PC-3 (cell line): ENCODE data around the gene RABAC1. TPM values are rescaled to one million over a fixed set of nuclear protein-coding genes. Genes with fewer than 3 reads are reported as not detected.

Experiments
- ATAC-seq: fragments of 200-7000 bp; cut with Tn5 transposase; 2 replicates; pipeline ENCODE4 v1.9.1; 2020; ENCODE audit warnings: mild to moderate bottlenecking, moderate library complexity
- BruUV-seq: library from RNA; stranded (reverse); fragments of 400-500 nt; replicated peaks from 2 replicates; lab custom pipeline; 2021; lab: Mats Ljungman, UMichigan
- CTCF ChIA-PET: fragments of 300-600 bp; sonication (Branson Sonifier 250); formaldehyde crosslinking; loops from one replicate; lab custom pipeline; 2022; ENCODE audit warnings: antibody characterized with exemption; lab: Charles Lee
- POLR2A ChIA-PET: fragments of 300-600 bp; sonication (Branson Sonifier 250); formaldehyde crosslinking; loops from one replicate; lab custom pipeline; 2022; ENCODE audit warnings: antibody characterized with exemption; ENCODE audit not compliant: unreplicated experiment; lab: Charles Lee
- DNase-seq: peaks from one replicate; pipeline ENCODE4 v3.0.0-alpha.2; 2015
- H2AFZ ChIP-seq: fragments of 300-600 bp; sonication (generic); 2 replicates; pipeline ENCODE4 v1.6.0; 2016; ENCODE audit warnings: antibody characterized with exemption, low read length
- H3F3A ChIP-seq: fragments of 300-600 bp; sonication (generic); one replicate; pipeline ENCODE4 v1.6.0; 2017; ENCODE audit warnings: antibody characterized with exemption, low read length, control low read depth, mild to moderate bottlenecking; ENCODE audit not compliant: unreplicated experiment
- H3K27ac ChIP-seq: fragments of 300-600 bp; sonication (generic); 2 replicates; pipeline ENCODE4 v1.5.1; 2016; ENCODE audit warnings: mild to moderate bottlenecking, low read length
- H3K27me3 ChIP-seq: fragments of 300-600 bp; sonication (generic); 2 replicates; pipeline ENCODE4 v1.6.1; 2016; ENCODE audit warnings: low read length, mixed read lengths
- H3K36me3 ChIP-seq: fragments of 300-600 bp; sonication (generic); 2 replicates; pipeline ENCODE4 v1.6.1; 2016; ENCODE audit warnings: low read depth, mixed run types, low read length, mixed read lengths
- H3K4me1 ChIP-seq: fragments of 300-600 bp; sonication (generic); 2 replicates; pipeline ENCODE4 v1.5.1; 2016; ENCODE audit warnings: low read length; ENCODE audit not compliant: insufficient read depth
- H3K4me2 ChIP-seq: fragments of 300-600 bp; sonication (generic); 2 replicates; pipeline ENCODE4 v1.6.0; 2016; ENCODE audit warnings: low read length
- H3K4me3 ChIP-seq: fragments of 300-600 bp; sonication (generic); 2 replicates; pipeline ENCODE4 v1.5.1; 2016; ENCODE audit warnings: mild to moderate bottlenecking, low read length, mixed read lengths
- H3K79me2 ChIP-seq: fragments of 300-600 bp; sonication (generic); 2 replicates; pipeline ENCODE4 v1.6.1; 2017; ENCODE audit warnings: low read length, mixed read lengths
- H3K9ac ChIP-seq: fragments of 300-600 bp; sonication (generic); 2 replicates; pipeline ENCODE4 v1.6.0; 2016; ENCODE audit warnings: mild to moderate bottlenecking, low read length
- H3K9me2 ChIP-seq: fragments of 300-600 bp; sonication (generic); replicated peaks from 2 replicates; pipeline ENCODE4 v1.6.1; 2016; ENCODE audit warnings: mixed run types, low read length, mixed read lengths
- H3K9me3 ChIP-seq: fragments of 300-600 bp; sonication (generic); 2 replicates; pipeline ENCODE4 v1.6.1; 2016; ENCODE audit warnings: low read length, mixed read lengths
- H4K20me1 ChIP-seq: fragments of 300-600 bp; sonication (generic); 2 replicates; pipeline ENCODE4 v1.6.1; 2016; ENCODE audit warnings: low read length, mixed read lengths
- EZH2 ChIP-seq: fragments of 300-600 bp; sonication (generic); IDR thresholded peaks from one replicate; pipeline ENCODE4 v1.6.1; 2017; ENCODE audit warnings: antibody characterized with exemption, mild to moderate bottlenecking, low read length; ENCODE audit not compliant: unreplicated experiment
- EZH2phosphoT487 ChIP-seq: fragments of 300-600 bp; sonication (generic); IDR thresholded peaks from 2 replicates; pipeline ENCODE4 v1.6.1; 2018; ENCODE audit warnings: mild to moderate bottlenecking, antibody characterized with exemption, low read length, borderline replicate concordance
- intact Hi-C: fragments of 100-400 bp; cut with micrococcal nuclease; formaldehyde crosslinking; loops from 2 replicates; pipeline ENCODE4 v1.9.0; 2023
- total RNA-seq: library from RNA; depleted of rRNA; stranded (reverse); fragments of >200 nt; gene quantifications from 2 replicates; pipeline ENCODE4 v1.2.3, GENCODE V29; 2014
- TF ChIP-seq, protein P1 (sequence below): fragments of 300-600 bp; sonication (generic); conservative IDR thresholded peaks from 2 replicates; pipeline ENCODE4 v1.5.1; 2017; ENCODE audit warnings: antibody characterized with exemption, low read depth, mild to moderate bottlenecking, low read length

The RABAC1 gene
- total RNA-seq, 1 experiment from 2014 or later: 158 TPM

DNA sequence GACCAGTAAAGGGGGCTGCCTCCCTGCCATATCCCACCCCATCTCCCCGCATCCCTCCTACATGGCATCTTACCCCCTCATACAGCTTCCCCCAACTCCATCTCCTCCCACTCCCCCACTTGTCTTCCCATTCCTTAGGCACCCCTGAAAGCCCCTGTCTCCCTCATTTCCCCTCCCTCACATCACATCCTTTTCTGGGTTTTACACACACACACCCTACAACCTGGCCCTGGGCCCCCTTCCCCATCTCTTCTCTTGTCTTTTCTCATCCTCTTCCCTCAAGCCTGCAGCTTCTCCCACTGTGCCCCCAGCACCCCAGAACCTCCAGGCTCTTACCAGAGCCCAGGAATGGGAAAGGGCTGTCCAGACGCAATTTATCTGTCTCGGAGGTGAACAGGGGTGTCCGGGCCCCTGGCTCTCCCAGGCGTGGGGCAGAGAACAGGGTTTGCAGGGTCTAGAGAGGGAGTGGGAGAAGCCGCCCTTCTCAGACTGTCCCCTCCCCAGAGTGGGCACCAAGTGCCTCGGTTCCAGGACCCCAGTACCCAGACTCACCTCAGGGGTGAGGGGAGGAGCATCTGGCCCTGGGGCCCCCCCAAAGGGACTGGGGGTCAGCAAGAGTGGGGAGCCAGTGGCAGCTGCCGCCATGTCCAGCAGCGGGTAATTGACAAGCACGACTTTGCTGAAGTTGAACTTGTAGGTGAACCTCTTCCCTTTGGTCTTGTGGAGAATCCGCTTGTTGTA lies 50.2 kb downstream of the RABAC1 start:
- Histone ChIP-seq H2AFZ (no peak overlapping the region), H3K27ac (no peak overlapping the region), H3K79me2 (no peaks in the 10 kb centered on the region), H3K9me2 (no peaks in the 10 kb centered on the region), H3K9ac (no peak overlapping the region), H3K9me3 (no peaks in the 10 kb centered on the region), H3K36me3 (peaks cover 7% of the 10 kb centered on the region; the same call in 1 of the 2 replicates), H3F3A (no peaks in the 10 kb centered on the region), H3K4me3 (no peak overlapping the region), H3K27me3 (peaks cover 18% of the 10 kb centered on the region), H3K4me2 (no peak overlapping the region), H3K4me1 (peaks cover 11% of the 10 kb centered on the region), H4K20me1 (no peaks in the 10 kb centered on the region)
- intact Hi-C loops: no loop called here
- no TSS peak for BruUV-seq
- DNase-seq (no peak), ATAC-seq (no peak)
- CTCF ChIA-PET: no interaction called here
- POLR2A ChIA-PET: no interaction called here
- TF ChIP-seq EZH2phosphoT487: no peak
- TF ChIP-seq EZH2: no peak
- TF ChIP-seq, protein P1, sequence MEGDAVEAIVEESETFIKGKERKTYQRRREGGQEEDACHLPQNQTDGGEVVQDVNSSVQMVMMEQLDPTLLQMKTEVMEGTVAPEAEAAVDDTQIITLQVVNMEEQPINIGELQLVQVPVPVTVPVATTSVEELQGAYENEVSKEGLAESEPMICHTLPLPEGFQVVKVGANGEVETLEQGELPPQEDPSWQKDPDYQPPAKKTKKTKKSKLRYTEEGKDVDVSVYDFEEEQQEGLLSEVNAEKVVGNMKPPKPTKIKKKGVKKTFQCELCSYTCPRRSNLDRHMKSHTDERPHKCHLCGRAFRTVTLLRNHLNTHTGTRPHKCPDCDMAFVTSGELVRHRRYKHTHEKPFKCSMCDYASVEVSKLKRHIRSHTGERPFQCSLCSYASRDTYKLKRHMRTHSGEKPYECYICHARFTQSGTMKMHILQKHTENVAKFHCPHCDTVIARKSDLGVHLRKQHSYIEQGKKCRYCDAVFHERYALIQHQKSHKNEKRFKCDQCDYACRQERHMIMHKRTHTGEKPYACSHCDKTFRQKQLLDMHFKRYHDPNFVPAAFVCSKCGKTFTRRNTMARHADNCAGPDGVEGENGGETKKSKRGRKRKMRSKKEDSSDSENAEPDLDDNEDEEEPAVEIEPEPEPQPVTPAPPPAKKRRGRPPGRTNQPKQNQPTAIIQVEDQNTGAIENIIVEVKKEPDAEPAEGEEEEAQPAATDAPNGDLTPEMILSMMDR: no peak

DNA sequence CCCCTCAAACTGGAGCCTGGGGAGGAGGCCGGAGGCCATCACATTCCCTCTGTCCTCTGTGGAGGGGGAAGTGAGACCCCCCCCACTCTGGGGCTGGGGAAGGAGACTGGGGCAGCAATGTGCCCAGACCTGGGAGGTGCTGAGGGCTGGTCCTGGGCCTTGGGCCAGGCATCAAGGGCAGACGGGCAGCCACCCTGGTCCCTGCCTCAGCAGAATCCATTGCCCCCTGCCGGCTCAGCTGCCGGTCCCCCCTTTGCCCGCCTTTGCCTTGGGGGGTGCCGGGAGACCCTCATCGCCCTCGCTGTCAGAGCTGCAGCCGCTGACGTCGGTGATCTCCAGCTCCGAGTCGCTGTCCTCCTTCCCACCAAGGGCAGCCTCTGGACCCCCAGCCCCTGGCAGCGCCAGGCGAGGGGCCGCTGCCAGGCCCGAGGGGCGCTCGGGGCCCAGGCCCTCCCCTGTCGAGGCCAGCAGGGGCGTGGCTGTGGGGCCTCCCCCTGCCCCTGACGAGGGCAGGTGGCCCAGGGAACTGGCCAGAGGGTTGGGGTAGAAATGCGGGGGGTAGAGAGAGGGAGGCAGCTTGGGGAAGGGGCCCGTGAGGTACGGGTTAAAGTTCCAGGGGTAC lies 51.0 kb downstream of the RABAC1 start:
- intact Hi-C loops: no loop called here
- BruUV-seq: no TSS peak

More for the DNA sequence above, 51.0 kb downstream of the RABAC1 start:
- Histone ChIP-seq H3K27me3 (peaks cover 11% of the 10 kb centered on the region), H4K20me1 (no peaks in the 10 kb centered on the region), H3K4me2 (no peak overlapping the region), H3K36me3 (peaks cover 12% of the 10 kb centered on the region; the same call in 1 of the 2 replicates), H3K4me3 (no peak overlapping the region), H3K27ac (no peak overlapping the region), H3K9me2 (no peaks in the 10 kb centered on the region), H3F3A (no peaks in the 10 kb centered on the region), H3K4me1 (peaks cover 18% of the 10 kb centered on the region), H3K9ac (no peak overlapping the region), H2AFZ (no peak overlapping the region), H3K9me3 (no peaks in the 10 kb centered on the region), H3K79me2 (no peaks in the 10 kb centered on the region)
- no peak for DNase-seq
- TF ChIP-seq EZH2phosphoT487 (no peak), EZH2 (no peak)
- TF ChIP-seq, protein P1: no peak
- no peak for ATAC-seq
- CTCF ChIA-PET: no interaction called here
- POLR2A ChIA-PET: no interaction called here
